K562 treated with DMSO at 1 percent for 4 hours (cell line): ENCODE data around the gene TIAM1. TPM values are rescaled to one million over a fixed set of nuclear protein-coding genes. Genes with fewer than 3 reads are reported as not detected.

Experiments
- total RNA-seq: library from RNA; unstranded; fragments of 300-600 nt; gene quantifications from 2 replicates; pipeline ENCODE4 v1.2.3, GENCODE V29; 2022; ENCODE audit not compliant: insufficient read depth

TIAM1 gene
- not detected in 2 replicates for total RNA-seq

GRCh38 chr21:31343680-31344480 is at the start of gene TIAM1:
TSS of gene TIAM1 (minus strand) at chr21:31344261. CDS start at chr21:31266972, 77,289 bp downstream.

